ENCODE measurements around the gene IQSEC1.

IQSEC1 gene

DNA sequence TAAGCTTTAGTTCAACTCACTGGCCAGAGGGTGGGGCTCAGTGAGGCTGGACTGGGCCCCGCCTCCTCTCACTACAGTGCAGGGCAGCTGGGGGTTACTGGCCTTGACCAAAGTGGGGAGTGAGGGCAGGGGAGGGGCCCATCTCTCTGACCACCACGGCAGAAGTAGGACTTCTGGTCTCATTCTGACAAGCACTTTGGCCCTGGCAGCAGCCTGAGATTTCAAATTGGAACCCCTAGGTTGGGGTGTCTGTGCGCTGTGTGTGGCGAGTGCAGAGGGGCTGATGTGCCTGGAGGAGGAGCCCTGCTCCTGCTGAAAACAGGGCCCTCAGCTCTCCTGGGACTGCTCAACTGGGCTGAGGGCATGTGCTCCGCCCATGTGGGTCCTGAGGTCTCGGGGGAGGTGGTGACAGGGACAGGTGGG, 171.6 kb downstream of the IQSEC1 start:
- DNase-seq, result no peak

DNA sequence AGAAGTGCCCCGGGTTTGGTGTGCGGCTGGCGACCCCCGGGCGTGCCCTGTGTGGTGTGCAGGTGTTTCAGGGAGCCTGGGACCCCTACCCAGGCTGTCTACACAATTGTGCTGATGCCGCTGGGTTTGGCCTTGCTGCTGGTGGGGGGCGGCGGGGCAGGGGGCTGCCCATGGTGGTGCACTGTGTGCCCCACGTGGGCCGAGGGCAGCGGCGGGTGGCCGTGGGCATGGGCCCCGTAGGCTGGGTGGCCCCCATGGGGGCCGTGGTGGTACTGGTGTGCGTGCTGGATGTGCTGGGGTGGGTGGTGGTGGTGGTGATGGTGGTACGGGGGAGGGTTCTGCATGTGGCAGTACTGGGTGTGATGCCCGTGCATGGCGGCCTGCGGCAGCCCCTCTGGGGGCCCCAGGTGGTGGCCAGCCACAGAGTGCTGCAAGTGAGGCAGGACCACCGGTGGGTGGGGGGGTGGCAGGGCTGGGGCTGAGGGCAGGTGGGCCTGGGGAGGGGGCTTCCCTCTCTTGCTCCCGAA, 172.3 kb downstream of the IQSEC1 start:
- DNase-seq, result no peak

DNA sequence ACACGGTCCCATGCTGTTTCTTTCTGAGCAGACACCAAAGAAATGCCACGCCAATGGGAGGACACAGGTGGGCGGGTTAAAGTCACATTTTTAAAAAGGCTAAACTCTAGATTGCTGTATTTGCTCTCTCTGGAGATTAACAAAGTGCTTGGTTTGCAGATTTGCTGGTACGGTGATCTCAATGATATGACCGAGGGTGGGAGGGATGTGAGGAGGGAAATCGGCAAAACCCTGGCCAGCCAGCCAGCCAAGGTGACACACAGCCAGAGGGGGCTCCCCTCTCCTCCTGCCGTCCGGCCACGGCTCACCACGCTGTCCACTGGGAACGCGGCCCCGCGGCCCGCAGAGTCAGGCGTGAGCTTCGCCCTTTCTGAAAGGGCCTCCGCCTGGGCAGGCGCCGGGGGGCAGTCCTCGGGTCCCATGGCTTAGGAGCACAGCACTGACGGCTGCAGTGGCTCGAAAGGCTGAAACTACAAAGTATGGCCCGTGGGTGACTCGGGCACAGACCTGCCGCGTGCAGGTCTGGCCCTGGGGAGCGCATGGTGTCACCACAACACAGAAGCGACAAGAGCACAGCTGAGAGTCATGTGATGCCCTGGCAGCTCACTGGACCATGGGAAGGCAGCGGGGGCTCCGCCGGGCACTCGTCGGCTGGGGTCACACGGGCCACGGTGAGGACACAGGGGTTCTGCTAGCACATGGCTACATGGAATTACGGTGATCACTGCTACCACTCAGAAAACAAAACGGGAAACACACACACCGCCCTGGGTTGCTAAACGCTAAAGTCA, 174.1 kb downstream of the IQSEC1 start:
- no peak for DNase-seq

DNA sequence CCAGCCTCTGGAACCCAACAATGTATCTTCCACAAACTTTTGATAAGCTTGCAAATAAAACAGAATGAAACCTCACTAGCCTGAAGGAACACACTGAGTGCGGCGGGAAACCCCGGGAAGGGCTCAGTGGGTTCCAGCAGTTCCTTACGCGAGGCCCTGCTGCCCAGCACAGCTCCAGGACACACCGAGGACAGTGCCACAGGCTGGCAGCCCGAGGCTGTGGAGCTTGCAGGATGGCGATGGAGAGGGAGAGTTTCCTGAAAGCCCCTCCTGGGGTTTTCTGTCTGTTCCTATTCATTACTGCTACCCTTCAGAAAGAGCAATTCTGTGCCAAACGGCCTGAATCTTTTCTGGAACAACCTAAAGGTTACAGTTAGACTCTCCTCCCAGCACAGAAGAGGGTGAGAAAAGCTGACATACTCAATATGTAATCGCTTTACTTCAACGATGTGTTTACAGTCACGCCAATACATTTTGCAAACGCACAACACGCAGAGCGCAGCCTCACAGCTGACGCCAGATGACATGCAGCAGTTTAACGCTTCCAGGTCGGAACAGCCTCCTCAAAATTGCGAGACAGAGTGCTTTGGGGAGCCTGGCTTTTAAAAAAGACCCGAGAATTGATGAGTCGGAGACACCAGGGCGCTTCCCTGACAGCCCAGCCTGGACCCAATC, 174.8 kb downstream of the IQSEC1 start:
- DNase-seq, result no peak

DNA sequence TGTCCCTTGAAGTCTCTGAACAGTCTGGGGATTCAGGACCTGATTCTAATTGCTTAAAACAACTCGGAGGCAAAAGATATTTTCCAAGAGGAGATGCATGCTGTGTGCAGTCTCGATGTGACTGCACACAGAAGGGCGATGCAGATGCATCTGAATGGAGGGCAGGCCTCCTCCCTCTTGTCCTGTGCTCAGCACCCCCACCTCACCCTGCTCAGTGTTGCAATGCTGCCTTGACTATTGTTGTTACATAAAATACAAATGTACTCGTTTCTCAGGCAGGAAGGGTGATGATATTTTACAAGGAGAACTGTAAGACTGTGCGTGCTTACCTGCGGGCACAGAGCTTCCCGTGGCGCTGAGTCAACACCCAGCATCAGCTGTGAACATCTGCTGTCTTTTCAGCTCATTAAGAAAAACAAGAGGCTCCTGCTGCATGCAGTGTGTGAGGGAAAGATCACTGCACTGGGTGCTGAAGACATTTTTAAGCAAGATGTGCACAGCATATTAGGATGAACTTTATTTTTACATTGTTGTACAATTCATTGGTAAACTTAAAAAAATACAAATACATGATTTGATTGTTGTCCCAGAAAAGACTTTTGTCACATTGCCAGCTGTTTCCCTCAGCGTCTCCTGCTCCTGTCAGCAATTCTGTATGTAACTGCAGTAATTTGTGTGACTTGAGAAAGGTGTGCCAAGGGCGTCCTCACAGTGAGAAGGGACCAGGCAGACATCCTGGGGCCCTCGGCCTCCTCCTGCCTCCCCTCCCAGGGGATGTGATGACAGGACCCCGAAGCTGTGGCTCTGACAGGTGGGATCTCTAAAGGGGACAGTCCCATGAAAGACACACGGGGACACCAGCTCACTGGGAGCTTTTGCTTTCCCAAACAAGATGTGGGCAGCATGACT, 175.6 kb downstream of the IQSEC1 start:
- peak; percentile 2 for DNase-seq

DNA sequence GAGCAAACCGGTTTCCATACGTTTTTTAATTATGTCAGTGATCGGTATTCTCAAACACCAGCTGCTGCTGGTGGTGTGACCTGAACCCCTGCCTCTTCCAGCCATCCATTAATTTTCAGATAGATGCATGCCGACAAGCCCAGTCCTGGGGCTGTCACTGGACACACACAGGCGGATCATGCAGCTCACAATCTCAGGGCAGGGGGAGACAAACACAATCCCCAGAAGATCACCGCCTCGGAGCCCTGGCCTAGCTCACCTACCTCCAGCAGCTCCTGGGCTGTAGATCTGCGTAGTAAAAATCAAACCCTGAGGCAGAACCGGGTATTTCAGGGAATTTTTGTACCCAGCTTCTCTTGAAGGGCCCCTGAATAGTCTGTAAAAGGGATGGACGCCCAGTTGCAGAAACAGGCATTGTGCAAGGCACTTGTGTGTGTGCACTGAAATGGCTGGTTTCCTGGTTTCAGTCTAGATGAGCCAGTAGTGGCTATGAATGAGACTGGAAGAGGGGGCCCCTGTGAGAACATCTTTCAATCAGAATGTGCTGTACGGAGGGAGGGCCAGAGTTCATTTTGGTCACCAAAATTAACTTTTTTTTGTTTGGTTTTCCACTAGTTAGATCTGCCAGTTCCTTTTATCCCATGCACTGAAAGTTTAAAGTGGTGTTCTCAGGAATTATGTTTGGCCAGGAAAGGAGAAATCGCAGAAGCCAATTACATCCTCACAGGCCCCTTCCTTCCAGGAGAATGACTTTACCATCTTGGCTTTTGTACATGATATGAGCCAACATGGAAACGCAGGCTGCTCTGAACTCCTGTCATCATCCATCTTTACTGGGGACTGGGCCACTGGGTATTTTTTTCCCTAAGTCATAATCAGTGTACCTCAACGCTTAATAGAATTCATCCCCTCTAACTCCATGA, 176.9 kb downstream of the IQSEC1 start:
- no peak for DNase-seq

DNA sequence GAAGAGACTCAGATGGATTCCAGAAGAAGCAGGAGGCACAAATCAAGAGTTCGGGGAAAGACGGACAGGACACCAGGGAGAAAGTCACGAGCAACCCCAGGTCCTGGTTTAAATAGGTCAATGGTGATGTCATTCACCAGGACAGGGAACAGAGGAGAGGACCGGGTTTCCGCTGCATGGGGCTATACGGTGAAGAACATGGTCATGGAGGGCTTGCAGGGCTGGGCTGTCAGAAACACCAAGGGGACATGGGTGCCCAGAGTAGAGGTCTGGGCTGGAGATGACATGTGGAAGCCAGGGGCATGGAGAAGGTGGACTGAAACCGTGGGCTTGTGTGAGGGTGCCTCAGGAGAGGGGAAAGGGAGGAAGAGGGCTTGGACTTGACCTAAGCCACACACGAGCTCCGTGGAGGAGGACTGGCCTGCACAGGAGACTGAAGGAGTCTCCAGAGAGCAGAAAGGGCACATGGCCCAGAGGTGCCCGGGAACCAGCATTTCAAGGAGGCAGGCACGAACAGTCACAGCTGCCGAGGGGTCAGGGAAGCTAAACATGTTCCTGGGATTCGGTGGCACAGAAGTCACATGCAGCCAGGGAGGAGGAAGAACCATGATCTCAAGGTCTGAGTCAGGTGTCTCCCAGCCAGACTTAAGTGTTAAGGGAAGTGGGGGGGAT, 177.7 kb downstream of the IQSEC1 start:
- DNase-seq, result no peak

DNA sequence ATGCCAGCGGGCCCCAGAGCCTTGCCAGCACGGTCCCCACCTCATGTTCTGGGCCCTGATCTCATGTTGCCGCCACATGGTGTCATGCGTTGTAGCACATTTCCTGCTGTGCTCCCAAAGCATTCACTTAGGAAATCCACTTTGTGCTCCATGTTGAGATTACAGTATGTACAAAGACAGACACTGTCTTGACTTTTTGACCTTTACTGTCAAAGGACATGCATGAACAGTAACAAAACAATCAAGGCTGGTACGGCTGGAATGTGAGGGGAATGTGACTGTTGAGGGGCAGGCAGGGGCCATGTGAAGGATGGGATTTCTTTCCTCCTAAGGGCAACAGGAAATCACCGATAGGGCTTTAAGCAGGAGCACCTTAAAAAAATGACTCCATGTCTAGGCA, 178.6 kb downstream of the IQSEC1 start:
- DNase-seq, result no peak

DNA sequence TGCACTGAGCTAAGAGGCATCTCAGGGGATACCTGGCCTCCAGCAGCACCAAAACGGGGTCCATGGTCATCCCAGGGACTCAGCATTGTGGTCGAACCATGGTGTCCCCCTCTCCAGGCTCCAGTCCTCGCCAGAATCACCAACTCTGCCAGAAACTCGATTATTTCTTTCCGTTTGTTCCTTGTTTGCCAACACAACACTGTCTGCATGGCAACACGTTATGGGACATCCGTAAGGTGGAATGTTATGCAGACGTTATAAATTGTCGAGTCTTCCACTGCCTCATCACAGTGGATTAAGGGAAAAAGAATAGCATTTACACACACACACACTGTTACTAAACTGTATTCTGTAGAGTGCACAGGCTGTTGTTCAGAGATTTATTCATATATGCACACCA, 179.4 kb downstream of the IQSEC1 start:
- DNase-seq, result no peak

DNA sequence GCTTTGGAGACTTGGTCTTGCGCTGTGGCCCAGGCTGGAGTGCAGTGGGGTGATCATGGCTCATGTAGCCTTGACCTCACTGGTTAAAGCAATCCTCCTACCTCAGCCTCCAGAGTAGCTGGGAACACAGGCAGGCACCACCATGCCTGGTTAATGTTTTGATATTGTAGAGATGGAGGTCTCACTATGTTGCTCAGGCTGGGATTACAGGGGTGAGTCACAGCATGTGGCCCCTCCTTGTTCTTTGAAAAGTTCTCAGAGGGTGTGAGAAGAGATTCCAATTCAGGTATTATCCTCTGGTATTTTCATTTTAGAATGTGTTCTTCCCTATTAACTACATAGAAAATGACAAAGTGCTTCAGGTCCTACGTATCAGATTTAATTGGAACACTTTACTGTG, 180.0 kb downstream of the IQSEC1 start:
- DNase-seq, result no peak

DNA sequence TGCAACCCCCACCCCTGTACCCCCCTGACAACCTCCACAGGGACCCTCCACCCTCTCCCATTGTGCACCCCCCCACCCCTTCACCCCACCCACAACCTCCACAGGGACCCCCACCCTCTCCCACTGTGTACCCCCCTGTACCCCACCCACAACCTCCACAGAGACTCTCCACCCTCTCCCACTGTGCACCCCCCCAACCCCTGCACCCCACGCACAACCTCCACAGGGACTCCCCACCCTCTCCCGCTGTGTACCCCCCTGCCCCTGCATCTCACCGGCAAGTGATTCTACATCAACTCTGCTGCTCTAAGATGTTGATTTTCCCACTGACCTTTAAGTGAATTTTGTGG, 180.4 kb downstream of the IQSEC1 start:
- no peak for DNase-seq

DNA sequence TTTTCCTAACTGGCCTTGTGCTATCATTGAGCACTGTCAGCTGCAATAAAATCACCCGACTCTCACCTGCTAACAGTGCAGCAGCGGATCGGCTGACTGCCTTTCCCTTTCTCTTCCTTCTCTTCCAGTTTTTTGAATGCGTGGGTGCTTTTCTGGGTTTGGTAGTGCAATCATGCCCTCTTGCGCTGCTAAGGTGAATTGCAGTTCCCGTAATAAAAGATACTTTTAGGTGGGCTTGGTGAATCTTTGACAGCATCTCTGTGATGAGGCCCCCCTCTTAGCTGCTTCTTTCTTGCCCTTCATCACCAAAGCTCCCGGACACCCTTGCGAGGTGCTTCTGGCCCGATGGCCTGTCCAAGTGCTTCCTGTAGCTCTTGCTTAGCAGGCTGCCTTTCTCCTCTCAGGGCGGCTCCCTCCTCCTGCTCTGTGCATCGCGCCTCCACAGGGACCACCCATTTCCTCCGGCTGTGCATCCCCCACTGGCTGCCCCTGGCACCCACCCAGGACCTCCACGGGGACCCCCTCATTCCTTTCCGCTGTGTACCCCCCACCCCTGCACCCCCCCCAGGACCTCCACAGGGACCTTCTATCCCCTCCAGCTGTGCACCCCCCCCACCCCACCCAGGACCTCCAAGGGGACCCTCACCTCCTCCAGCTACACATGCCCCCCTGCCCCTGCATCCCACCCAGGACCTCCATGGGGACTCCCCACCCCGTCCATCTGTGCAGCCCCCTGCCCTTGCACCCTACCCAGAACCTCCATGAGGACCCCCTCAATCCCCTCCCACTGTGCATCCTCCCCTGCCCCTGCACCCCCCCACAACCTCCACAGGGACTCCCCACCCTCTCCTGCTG, 181.0 kb downstream of the IQSEC1 start:
- DNase-seq, result peak; percentile 1

DNA sequence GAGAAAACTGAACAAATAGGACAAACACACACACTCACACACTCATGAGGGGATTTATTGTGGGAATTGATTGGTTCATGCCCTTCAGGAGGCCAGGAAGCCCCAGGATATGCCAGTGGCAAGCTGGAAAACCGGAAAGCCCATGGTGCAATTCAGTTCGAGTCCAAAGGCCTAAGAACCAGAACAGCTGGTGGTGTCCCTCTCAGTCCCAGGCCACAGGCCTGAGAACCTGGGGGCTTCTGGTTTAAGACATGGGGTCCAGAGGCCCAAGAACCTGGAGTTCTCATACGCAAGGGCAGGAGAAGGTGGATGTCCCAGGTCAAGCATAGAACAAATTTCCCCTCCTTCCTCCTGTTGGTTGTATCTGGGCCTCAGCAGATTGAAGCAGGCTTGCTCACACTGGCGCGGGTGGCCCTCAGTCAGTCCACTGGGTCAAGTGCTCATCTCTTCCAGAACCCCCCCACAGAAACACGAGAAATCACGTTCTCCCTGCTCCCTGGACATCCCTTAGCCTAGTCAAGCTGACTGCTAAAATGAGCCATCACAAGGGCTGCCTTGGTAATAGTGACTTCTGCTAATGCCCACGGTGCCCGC, 181.7 kb downstream of the IQSEC1 start:
- no peak for DNase-seq

DNA sequence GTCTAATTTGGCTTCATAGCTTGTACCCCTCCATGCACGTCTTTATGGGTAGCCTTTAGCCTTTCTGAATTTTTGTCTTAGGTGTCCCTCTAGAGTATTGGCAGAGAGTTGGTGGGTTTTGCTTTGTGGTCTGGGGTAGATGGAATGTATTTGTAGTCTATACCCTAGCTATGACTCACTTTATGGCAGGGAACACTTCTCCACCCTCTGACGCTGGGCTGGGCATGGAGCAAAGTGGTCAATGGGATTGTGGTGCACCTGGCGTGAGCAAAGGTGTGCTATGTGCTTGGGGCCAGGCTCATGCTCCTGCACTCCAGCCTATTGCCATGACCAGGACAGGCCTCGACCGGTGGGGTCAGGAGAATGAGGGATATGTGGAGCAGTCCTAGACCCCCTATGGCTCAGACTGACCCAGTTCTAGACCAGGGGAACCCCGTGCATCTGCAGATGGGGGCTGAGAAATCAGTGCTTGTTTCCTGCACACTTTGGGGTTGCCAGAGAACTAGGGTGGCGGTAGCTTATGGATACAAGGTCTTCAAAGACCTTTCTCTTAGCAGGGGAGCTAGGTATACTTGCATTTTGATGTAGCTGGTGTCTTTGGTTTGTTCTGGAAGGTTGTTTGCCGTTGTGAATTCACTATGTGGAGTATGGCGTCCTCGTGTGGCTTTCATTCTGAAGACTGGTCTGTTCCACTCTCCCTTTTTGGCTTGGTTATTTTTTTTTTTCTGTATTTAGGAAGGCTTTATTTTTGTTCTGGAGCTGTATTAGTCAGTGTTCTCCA, 182.4 kb downstream of the IQSEC1 start:
- no peak for DNase-seq

DNA sequence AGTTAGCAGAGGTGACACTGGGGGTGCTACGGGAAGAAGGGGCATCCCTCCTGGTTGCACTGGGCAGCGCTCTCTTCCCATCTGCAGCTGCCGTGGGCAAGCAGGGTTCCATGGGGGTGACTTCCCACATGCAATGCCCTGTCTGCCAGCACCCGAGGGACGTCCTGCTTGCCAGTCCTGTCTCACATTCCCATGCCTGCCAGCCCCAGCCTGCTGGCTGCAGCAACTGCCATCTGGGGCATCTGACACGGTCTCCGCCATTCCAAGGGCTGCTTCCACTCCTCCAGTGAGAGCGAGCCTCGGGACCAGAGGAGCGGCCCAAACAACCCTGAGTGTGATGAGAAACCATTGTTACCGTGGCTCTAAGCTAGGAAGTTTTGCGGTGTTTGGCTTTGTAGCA, 186.5 kb downstream of the IQSEC1 start:
- no peak for DNase-seq

DNA sequence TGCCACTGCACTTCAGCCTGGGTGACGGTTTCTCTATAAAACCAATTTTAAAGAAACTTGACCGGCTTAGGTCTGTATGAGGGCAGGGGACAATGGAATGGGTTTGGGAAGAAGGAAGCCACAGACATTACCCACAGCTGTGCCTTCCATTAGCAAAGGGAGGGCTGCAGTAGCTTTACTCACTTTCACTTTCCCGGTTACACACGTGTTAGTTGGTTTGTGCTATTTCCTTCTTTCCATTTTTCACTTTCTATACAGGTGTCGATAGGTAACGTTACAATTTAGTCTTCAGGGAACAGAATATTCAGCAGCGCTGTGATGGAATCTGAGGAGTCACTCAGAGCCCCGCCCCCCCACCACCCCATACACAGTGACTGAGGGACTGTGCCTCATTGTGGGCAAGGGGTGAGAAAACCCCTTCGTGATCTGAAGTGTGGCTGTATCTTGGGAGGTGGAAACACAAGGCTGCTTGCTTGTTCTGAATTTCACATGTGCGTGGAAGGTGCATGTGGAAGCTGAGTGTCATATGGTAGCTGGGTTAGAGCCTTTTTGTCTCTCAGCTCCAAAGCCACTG, 187.0 kb downstream of the IQSEC1 start:
- DNase-seq, result no peak

DNA sequence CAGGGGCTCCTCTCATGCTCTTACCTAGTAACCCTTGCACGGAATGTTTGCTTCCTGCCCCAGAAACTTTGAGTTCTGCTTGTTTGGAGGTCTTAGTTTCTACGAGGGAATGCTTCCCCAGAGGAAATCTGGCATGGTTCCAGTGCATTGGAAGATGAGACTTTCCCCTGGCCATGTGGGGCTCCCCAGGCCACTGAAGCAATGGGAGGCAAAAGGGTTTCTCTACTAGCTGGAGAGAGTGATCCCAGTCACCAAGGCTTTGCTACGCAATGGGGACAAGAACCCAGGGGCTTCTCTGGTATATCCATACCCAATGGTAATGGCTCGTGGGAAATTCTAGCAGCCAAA, 187.7 kb downstream of the IQSEC1 start:
- DNase-seq, result no peak

DNA sequence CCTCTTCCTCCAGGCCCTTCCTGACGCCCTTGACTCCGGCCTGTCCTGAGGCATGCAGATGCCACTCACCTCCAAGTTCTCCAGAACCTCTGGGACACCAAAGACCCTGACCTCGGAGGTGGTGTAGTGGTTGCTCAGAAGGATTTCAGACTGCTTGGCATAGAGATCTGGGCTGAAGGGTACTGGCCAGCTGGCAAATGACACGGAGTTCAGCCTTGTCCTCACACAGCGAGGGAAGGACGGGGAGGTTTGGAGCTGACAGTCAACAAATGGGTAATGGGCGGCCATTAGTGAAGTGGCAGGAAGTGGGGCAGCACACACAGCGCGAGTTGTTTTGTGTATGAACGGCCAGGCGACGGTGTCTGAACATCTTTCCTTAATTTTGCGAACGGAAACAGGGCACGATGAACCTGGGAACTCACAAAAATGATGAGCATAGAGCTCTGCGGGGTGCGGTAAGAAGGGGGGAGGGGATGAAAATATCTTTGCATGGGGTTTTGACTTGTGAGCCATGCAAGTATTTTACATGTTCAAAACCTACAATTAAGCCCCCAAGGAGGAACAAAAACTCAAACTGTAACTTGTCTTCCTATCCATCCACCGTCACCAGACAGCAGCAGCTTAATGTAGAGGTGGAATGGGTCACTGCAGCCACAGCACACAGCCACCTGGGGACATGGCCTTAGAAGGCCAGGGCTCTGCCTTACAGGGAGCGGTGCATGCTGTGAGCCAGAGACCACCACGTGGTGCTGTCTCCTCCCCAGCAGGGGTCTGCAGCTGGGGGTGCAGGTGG, 188.2 kb downstream of the IQSEC1 start:
- DNase-seq, result no peak
